Activated T-cell treated with anti-CD3 and anti-CD28 coated beads, Interleukin-2, amount 50 U/mL, for 4 hours (primary cell): ENCODE measurements around the gene APBA1. TPM values are rescaled to one million over a fixed set of nuclear protein-coding genes. Genes with fewer than 3 reads are reported as not detected.

Experiments
- ATAC-seq, 2 donors: fragments of 200-7000 bp; cut with Tn5 transposase; one replicate each; pipeline ENCODE4 v1.10.0; 2021
- DNase-seq: peaks from one replicate; pipeline ENCODE4 v3.0.0-alpha.2; 2020
- H3K27me3 Mint-ChIP-seq: one replicate; pipeline ENCODE4 v1.8.0; 2021; ENCODE audit warnings: low read depth, mixed read lengths
- H3K36me3 Mint-ChIP-seq: one replicate; pipeline ENCODE4 v1.8.0; 2022; ENCODE audit warnings: mixed read lengths; ENCODE audit not compliant: insufficient read depth
- H3K4me1 Mint-ChIP-seq: one replicate; pipeline ENCODE4 v1.8.0; 2021; ENCODE audit warnings: low read depth, mixed read lengths
- H3K4me3 Mint-ChIP-seq: one replicate; pipeline ENCODE4 v1.8.0; 2021; ENCODE audit warnings: mild to moderate bottlenecking, moderate library complexity, mixed read lengths
- H3K9me3 Mint-ChIP-seq: one replicate; pipeline ENCODE4 v1.8.0; 2021; ENCODE audit warnings: mixed read lengths
- total RNA-seq, 3 donors: library from RNA; stranded (reverse); gene quantifications; one replicate each; pipeline ENCODE4 v1.2.1, GENCODE V29; 2021

Gene APBA1
- total RNA-seq, 3 donors from 2014 or later, result 0.05 to 0.11 (median 0.05) TPM

DNA sequence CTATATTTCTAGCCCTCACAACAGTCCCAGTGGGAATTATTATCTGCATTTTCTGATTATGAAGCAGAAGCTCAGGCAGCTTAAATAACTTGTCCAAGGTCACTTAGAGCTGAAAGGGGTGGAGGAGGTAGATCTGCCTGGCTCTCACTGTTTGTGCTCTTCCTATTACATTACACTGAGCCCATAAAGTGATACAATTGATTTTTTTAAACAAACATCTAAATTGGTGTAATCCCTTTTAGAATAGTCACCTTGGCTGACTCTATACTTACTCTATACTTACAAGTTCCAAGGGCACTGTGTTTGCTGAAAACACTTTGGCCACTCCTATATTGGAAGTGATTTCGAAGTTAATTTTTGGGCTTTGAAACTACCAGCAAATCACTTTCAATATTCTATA, 144.7 kb downstream of the APBA1 start:
- Mint-ChIP-seq H3K9me3 (peaks cover 3% of the 10 kb centered on the region), H3K4me1 (no peaks in the 10 kb centered on the region), H3K36me3 (no peaks in the 10 kb centered on the region), H3K4me3 (no peak overlapping the region), H3K27me3 (no peaks in the 10 kb centered on the region)
- no peak for DNase-seq
- no peak for ATAC-seq

DNA sequence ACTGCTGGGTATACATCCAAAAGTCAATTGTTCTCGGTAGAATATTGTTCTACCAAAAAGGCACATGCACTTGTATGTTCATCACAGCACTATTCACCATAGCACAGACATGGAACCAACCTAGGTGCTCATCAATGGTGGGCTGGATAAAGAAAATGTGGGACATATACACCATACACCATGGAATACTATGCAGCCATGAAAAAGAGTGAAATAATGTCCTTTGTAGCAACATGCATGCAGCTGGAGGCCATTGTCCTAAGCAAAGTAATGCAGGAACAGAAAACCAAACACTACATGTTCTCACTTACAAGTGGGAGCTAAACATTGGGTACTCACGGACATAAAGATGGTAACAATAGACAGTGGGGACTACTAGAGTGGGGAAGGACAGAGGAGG, 145.5 kb downstream of the APBA1 start:
- no peaks in the 10 kb centered on the region for H3K4me1 Mint-ChIP-seq
- H3K4me3 Mint-ChIP-seq, result no peak overlapping the region
- peaks cover 3% of the 10 kb centered on the region for H3K9me3 Mint-ChIP-seq
- no peak for DNase-seq
- no peak for ATAC-seq
- no peaks in the 10 kb centered on the region for H3K36me3 Mint-ChIP-seq
- no peaks in the 10 kb centered on the region for H3K27me3 Mint-ChIP-seq

DNA sequence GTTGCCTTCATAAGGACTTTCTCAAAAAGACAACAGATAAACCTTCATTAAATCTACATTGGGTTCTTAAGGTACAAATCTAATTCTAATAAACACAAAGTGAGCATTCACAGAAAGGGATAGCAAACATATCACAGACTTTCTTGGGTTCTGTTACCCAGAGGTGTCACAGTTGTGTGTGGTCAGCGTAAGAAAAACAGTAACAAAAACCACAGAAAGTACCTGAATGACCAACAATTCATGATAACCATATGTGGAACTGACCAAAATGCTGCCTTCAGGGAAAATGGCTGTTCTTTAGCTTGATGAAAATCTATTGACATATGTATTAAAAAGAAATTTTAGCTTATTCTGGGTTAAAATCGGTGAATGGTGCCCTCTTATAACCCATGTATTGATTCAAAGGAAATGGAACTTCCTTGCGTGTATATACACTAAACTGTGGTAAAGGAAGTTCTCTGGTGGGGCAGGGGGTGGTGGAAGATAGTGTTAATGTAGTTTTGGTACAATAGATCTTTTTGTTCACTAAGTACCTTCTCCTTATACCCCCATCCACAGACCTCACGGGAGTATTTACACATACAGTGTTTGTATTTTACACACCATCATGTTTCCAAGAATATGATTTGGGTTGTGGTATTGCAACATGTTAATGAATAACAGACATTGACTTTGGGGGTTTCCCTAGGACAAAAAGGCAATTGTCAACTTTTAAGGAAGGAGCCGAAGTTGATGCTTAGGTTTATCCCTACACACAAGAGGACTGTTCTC, 152.5 kb downstream of the APBA1 start:
- Mint-ChIP-seq H3K36me3 (no peaks in the 10 kb centered on the region), H3K27me3 (peaks cover 6% of the 10 kb centered on the region), H3K4me1 (no peaks in the 10 kb centered on the region), H3K9me3 (no peaks in the 10 kb centered on the region), H3K4me3 (no peak overlapping the region)
- no peak for ATAC-seq
- no peak for DNase-seq

DNA sequence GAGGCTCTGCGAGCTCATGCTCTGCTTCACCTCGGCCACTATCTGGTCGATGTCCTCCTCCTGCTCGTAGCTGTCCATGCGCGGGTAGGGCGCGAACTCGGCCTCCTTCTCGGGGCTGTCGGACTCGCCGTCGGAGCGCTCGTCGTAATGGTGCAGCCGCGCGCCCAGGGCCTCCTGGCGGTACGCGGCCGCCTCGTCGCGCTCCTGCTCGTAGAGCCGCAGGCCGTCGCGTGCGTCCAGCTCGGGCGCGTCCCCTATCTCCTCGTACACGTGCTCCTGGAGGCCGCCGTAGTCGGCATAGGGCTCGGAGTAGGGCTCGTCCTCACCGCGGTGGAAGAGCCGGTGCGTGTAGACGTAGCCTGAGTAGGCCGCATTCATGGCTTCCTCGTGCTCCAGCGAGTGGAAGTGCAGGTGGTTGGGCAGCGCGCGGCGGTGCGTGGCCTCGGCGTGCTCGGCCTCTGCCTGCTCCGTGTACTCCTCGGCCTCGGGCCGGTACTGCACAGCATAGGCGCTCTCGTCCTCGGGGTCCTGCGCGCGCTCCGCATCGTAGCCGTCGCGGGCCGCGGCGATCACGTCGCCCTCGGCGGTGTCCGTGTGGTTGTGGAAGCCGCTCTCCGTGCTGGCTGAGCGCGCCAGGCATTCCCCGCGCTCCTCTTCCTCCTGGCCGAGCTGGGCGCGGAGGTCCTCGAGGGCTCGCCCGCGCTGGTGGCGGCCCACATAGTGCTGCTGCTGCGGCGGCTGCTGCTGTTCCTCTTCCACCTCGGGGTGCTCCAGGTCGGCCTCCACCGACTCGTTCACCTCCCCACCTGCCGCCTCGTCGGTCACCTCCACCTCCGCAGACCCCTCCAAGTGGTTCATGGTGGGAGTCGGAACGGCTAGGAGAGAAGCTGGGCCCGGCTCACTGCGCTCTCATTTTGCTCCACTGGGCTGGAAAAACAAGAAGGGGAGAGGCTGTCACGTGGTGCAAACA, 155.5 kb downstream of the APBA1 start:
- Mint-ChIP-seq H3K4me1 (no peaks in the 10 kb centered on the region), H3K36me3 (no peaks in the 10 kb centered on the region)

DNA sequence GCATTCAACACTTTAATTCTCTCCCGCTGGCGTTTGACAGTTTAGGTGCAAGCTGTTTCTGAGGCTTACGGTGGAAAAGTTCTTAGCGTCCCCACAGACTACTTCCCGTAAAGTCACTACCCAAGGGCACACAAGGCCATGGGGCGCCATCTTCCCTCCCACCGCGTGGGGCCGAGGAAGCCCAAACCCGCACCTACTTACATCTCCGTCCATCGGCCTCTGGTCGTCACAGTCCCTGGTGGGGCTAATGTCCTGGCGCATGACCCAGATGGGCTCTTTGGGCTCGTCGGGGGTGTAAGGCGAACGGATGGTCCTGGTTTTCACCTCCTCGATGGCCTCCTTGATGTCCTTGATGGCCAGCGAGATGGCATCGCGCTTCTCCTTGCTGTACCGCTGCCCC, 156.4 kb downstream of the APBA1 start:
- DNase-seq (no peak), ATAC-seq (no peak)
- Mint-ChIP-seq H3K27me3 (peaks cover 6% of the 10 kb centered on the region), H3K4me3 (no peak overlapping the region), H3K36me3 (no peaks in the 10 kb centered on the region), H3K4me1 (no peaks in the 10 kb centered on the region), H3K9me3 (no peaks in the 10 kb centered on the region)

More for the DNA sequence above, 155.5 kb downstream of the APBA1 start:
- no peaks in the 10 kb centered on the region for H3K9me3 Mint-ChIP-seq
- H3K27me3 Mint-ChIP-seq, result peaks cover 6% of the 10 kb centered on the region
- DNase-seq (no peak), ATAC-seq (no peak)
- H3K4me3 Mint-ChIP-seq, result no peak overlapping the region

DNA sequence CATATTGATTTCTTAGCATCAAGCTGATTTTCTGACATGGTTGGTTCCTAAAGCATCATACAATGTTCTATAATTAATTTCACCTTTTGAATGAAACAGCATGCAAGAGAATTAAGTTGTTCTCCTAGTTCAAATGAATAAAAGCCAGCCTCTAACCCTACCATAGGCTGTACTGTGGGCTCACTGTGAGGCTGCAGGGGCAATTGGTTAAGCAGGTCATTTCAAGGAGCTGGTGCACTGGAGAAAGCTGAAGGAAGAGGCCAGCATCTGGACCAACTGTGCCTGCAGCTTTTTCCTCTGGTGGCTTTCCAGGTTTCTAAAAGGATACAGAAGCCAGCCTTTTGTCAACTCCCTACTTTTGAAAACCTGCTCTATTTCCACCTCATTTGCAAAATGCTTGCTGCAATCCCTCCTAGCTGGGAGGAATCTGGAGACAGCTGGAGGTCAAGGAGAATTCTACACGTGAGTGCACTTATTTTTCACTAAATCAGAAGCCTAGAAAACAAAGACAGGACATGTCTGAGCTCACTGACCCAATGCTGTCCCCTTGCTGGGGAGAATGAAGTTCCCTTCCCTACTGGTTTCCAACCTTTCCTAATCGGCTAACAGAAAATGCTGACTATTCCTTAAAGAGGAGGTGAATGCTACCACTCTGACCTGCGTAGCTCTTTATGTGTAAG, 158.9 kb downstream of the APBA1 start:
- Mint-ChIP-seq H3K4me1 (no peaks in the 10 kb centered on the region), H3K9me3 (no peaks in the 10 kb centered on the region), H3K36me3 (no peaks in the 10 kb centered on the region), H3K4me3 (no peak overlapping the region), H3K27me3 (peaks cover 3% of the 10 kb centered on the region)
- ATAC-seq (no peak), DNase-seq (no peak)

DNA sequence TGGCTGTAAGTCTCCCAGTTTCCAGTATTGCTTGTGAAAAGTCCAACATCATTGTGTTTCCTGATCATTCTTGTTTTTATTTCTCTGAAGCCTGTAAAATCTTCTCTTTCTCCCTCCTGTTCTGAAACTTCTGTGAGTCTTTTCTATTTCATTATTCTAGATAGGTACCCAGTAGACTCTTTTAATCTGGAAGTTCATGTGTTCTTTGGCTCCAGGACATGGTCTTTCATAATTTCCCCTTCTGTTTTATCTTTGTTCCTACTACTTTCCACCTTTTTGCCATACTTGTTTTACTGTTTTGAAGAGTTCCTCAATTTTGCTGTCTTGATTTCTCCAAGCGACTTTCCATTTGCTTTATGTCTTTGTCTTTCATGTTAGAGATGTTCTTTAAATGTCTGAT, 168.1 kb downstream of the APBA1 start:
- no peaks in the 10 kb centered on the region for H3K27me3 Mint-ChIP-seq
- DNase-seq (no peak), ATAC-seq (no peak)
- H3K4me3 Mint-ChIP-seq, result no peak overlapping the region
- no peaks in the 10 kb centered on the region for H3K36me3 Mint-ChIP-seq
- no peaks in the 10 kb centered on the region for H3K9me3 Mint-ChIP-seq
- peaks cover 2% of the 10 kb centered on the region for H3K4me1 Mint-ChIP-seq

DNA sequence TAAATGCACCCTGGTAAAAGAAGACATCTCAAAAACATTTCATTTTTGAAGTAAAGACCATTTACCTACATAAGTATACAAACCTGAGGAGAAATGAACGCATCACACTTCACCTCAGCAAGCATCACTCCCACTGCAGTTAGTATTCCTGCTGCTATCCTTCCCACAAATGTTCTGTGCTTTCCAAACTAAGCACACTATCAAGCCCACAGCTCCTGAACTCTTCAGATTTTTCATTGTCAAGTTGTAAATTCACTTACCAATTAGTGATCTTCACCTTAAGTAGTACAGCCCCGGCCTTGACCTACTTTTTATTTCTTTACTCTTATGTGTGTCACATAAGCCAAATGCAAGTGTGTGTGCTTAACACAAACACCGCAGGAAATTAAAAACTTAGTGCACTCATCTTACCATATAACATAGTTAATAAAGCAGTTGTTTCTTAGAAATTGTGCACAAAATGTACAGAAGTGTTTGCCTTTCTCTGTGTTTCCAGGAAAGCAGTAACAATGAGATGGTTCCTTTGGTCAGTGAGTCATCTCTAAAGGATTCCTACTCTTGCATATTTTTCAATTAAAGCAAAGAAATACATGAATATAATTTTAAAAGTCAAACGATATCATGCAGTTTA, 169.4 kb downstream of the APBA1 start:
- DNase-seq, result no peak
- H3K36me3 Mint-ChIP-seq, result no peaks in the 10 kb centered on the region
- H3K4me1 Mint-ChIP-seq, result peaks cover 2% of the 10 kb centered on the region
- no peaks in the 10 kb centered on the region for H3K9me3 Mint-ChIP-seq
- no peak for ATAC-seq
- no peak overlapping the region for H3K4me3 Mint-ChIP-seq
- no peaks in the 10 kb centered on the region for H3K27me3 Mint-ChIP-seq

DNA sequence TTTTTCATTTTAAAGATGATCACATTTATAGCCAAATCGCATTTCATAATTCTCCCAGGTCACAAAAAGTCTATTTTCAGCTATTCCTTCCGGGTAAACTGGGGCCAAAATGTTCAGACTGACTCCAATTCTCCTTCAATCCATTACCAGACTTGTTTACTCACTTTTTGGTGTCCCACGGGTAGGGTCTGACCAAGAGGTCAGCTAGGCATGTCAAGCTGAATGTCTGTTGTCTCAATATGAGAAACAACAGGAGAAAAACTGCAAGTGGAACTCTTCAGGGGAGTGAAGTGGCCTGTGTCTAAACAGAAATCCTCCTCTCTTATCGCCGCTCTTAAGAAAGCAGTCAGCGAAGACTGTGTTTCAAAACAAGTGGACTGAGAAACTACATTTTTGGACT, 171.3 kb downstream of the APBA1 start:
- Mint-ChIP-seq H3K9me3 (no peaks in the 10 kb centered on the region), H3K36me3 (no peaks in the 10 kb centered on the region), H3K4me1 (peaks cover 2% of the 10 kb centered on the region), H3K4me3 (no peak overlapping the region), H3K27me3 (no peaks in the 10 kb centered on the region)
- ATAC-seq (no peak), DNase-seq (no peak)

DNA sequence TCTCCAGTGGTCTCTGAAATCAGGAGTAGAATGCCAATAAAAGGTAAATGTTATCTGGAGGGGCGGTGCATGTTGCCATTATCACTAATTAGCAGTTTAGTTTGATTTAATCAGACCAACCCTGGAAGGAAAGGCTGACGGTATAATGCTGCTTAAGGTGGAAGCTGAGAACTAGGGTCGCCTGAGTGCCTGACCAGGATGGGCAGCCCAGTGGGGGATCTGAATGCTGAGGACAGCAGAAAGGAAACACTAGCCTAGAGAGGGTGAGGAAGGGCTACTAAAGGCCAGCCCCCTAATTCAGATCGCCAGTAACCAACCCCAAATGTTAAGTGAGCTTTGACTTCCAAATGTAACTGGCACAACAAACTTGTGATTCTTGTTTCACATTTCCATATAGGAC, 172.2 kb downstream of the APBA1 start:
- Mint-ChIP-seq H3K4me1 (peaks cover 2% of the 10 kb centered on the region), H3K36me3 (no peaks in the 10 kb centered on the region), H3K9me3 (no peaks in the 10 kb centered on the region), H3K4me3 (no peak overlapping the region), H3K27me3 (no peaks in the 10 kb centered on the region)
- ATAC-seq (no peak), DNase-seq (no peak)

DNA sequence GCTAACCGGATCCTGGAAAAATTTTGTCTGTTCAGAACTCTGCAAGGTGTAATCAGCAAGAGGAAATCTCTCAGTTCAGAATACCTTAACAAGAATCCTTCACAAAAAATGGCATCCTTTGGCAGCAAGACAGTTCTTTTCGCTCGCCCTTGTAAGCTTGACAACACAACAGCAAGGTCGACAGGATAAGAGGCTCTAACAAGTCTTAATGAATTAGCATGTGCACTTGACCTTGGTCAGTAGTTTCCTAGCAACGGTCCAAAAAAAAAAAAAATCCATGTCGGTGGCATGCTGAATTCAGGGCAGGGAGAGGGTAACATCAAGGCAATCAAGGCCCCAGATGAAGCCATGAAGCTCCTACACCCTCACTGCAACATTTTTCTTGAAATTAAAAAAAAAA, 172.8 kb downstream of the APBA1 start:
- Mint-ChIP-seq H3K27me3 (no peaks in the 10 kb centered on the region), H3K36me3 (no peaks in the 10 kb centered on the region), H3K4me1 (peaks cover 2% of the 10 kb centered on the region), H3K4me3 (no peak overlapping the region), H3K9me3 (no peaks in the 10 kb centered on the region)
- no peak for DNase-seq
- ATAC-seq, result no peak

DNA sequence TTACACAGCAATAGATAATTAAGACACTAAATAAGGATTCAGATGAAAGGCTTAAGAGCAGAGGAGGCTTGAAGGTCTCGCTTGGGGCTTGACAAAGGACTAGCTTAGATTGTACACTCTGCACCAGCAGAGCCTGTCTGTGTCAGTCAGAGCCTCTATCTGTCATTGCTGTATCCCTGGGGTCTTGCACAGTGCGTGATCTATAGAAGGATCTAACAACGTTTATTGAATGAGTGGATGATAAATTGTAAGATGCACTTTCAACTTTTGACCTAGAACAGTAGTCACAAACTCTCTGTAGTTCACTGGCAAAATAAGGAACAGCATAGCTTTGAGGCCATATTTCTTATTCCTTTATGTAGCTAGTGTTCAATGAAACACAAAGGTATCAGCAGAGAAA, 173.7 kb downstream of the APBA1 start:
- no peaks in the 10 kb centered on the region for H3K9me3 Mint-ChIP-seq
- H3K4me3 Mint-ChIP-seq, result no peak overlapping the region
- peaks cover 2% of the 10 kb centered on the region for H3K4me1 Mint-ChIP-seq
- H3K27me3 Mint-ChIP-seq, result no peaks in the 10 kb centered on the region
- H3K36me3 Mint-ChIP-seq, result no peaks in the 10 kb centered on the region
- ATAC-seq (no peak), DNase-seq (no peak)

DNA sequence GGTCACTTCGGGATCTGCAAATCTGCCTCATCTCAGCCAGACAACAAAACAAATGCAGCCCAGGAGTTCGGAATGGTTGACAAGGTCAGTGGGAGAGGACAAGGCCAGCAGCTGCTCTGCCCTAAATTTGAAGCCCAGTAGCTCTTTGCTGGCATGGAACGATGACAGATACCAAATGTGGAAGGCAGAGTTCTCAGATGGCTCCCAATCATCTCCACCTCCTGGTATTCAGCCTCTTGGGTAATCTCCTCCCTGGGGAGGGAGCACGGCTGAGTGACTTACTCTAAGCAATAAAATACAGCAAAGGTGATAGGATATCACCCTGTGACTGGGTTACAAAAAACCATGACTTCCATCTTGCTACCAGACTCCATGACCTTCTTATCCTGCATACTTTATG, 174.4 kb downstream of the APBA1 start:
- Mint-ChIP-seq H3K36me3 (no peaks in the 10 kb centered on the region), H3K27me3 (no peaks in the 10 kb centered on the region), H3K4me3 (no peak overlapping the region), H3K4me1 (no peaks in the 10 kb centered on the region), H3K9me3 (no peaks in the 10 kb centered on the region)
- ATAC-seq (no peak), DNase-seq (no peak)

DNA sequence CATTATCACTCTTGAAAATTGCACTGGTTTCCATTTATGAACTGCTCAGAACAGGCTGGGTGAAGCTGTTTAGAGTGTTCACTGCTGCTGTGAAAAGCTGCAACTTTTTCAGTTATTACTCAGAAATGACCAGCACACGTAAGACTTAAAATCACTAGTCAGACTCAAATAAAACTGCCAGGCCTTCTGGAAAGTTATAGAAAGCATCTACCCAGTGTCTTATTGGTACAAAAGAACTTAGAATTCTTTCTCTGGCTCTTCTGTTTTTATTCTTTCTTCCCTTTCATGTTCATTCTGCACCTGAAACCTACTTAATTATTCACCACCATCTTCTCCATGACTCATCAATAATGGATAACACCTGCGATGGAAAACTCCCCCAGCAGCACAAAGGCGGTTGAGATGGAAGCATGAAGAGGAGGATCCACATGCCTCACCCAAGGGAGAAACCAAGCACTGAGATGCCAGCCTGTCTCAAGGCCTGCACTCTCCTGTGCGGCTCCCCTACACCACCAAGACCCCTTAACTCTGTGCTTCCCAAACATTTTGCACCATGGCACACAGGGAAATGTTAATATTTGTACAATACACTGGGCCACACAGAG, 175.2 kb downstream of the APBA1 start:
- no peaks in the 10 kb centered on the region for H3K9me3 Mint-ChIP-seq
- ATAC-seq (peak in 1 of 2 donors; percentile 52), DNase-seq (no peak)
- H3K4me1 Mint-ChIP-seq, result no peaks in the 10 kb centered on the region
- H3K27me3 Mint-ChIP-seq, result no peaks in the 10 kb centered on the region
- H3K36me3 Mint-ChIP-seq, result no peaks in the 10 kb centered on the region
- no peak overlapping the region for H3K4me3 Mint-ChIP-seq
